K562 (cell line): Measurements from ENCODE around the gene SLCO1A2. TPM values are rescaled to one million over a fixed set of nuclear protein-coding genes. Genes with fewer than 3 reads are reported as not detected.

ENCODE experiments used
- CBFA2T3 ChIP-seq: fragments of 450-650 bp; IDR thresholded peaks from 2 replicates; pipeline ENCODE4 v1.6.1; 2017
- DMBX1 ChIP-seq: fragments of 250-450 bp; sonication (Bioruptor Pico); IDR thresholded peaks from 2 replicates; pipeline ENCODE4 v1.8.0; 2022; ENCODE audit warnings: inconsistent platforms, mild to moderate bottlenecking, moderate library complexity, borderline replicate concordance
- GTF2E2 ChIP-seq: fragments of 200-800 bp; sonication (Bioruptor generic); IDR thresholded peaks from 2 replicates; pipeline ENCODE4 v1.6.1; 2016; ENCODE audit warnings: missing genetic modification characterization, missing compliant biosample characterization
- HDAC3 ChIP-seq: fragments of 450-650 bp; IDR thresholded peaks from 2 replicates; pipeline ENCODE4 v1.6.1; 2018; ENCODE audit warnings: borderline replicate concordance, mild to moderate bottlenecking, moderate library complexity; ENCODE audit not compliant: partially characterized antibody
- KDM5B ChIP-seq: fragments of 200-600 bp; sonication (generic); IDR thresholded peaks from 2 replicates; pipeline ENCODE4 v1.6.1; 2012; ENCODE audit warnings: low read depth, mild to moderate bottlenecking, moderate library complexity, low read length, control low read depth, inconsistent platforms; ENCODE audit not compliant: insufficient replicate concordance
- MAZ ChIP-seq, 2 experiments: fragments of 450-650 bp in 1 of 2; sonication (generic) in 1 of 2; formaldehyde crosslinking; IDR thresholded peaks in 1 of 2; conservative IDR thresholded peaks in 1 of 2; 2 replicates each; pipeline versions ENCODE4 v1.4.0 to v1.5.0; 2020; ENCODE audit warnings: mild to moderate bottlenecking in 1 of 2, missing genetic modification reagents in 1 of 2
- MTA1 ChIP-seq: fragments of 450-650 bp; IDR thresholded peaks from 2 replicates; pipeline ENCODE4 v1.6.1; 2017; ENCODE audit warnings: borderline replicate concordance
- NUFIP1 ChIP-seq: fragments of 450-650 bp; IDR thresholded peaks from 2 replicates; pipeline ENCODE4 v1.6.1; 2018; ENCODE audit not compliant: partially characterized antibody
- POLR2B ChIP-seq: fragments of 450-650 bp; IDR thresholded peaks from 2 replicates; pipeline ENCODE4 v1.6.1; 2018; ENCODE audit warnings: low read depth; ENCODE audit not compliant: partially characterized antibody
- POU5F1 ChIP-seq: fragments of 150-350 bp; IDR thresholded peaks from 2 replicates; pipeline ENCODE4 v1.6.1; 2014; ENCODE audit warnings: borderline replicate concordance, low read length, low read depth, mild to moderate bottlenecking; ENCODE audit not compliant: partially characterized antibody
- SIN3B ChIP-seq: fragments of 450-650 bp; IDR thresholded peaks from 2 replicates; pipeline ENCODE4 v1.6.1; 2017; ENCODE audit warnings: low read depth, mild to moderate bottlenecking, moderate library complexity
- STAT5B ChIP-seq: fragments of 250-450 bp; sonication (Bioruptor Pico); IDR thresholded peaks from 2 replicates; pipeline ENCODE4 v1.8.0; 2021; ENCODE audit warnings: mild to moderate bottlenecking, inconsistent platforms
- TCF15 ChIP-seq: fragments of 250-450 bp; sonication (Bioruptor Pico); IDR thresholded peaks from 2 replicates; pipeline ENCODE4 v1.8.0; 2022; ENCODE audit warnings: moderate library complexity, mild to moderate bottlenecking, inconsistent platforms
- TFAP4 ChIP-seq: sonication (generic); formaldehyde crosslinking; IDR thresholded peaks from 2 replicates; pipeline ENCODE4 v1.8.0; 2022; ENCODE audit warnings: missing genetic modification reagents, mild to moderate bottlenecking, moderate library complexity, borderline replicate concordance
- ZC3H8 ChIP-seq: fragments of 450-650 bp; IDR thresholded peaks from 2 replicates; pipeline ENCODE4 v1.6.1; 2017
- ZEB2 ChIP-seq: fragments of 450-650 bp; IDR thresholded peaks from 2 replicates; pipeline ENCODE4 v1.6.1; 2016
- ZKSCAN1 ChIP-seq: fragments of 150-350 bp; IDR thresholded peaks from 2 replicates; pipeline ENCODE4 v1.6.1; 2016; ENCODE audit warnings: low read depth, low read length
- ZNF134 ChIP-seq: fragments of 250-450 bp; sonication (Bioruptor Pico); conservative IDR thresholded peaks from 2 replicates; pipeline ENCODE4 v1.4.0; 2020
- ZNF23 ChIP-seq: fragments of 250-450 bp; sonication (Bioruptor Pico); IDR thresholded peaks from 2 replicates; pipeline ENCODE4 v1.4.0; 2020; ENCODE audit warnings: mild to moderate bottlenecking
- polyA plus RNA-seq, 8 experiments: library from polyadenylated mRNA; depleted of rRNA in 4 of 8; stranded (reverse) in 5 of 8; unstranded in 3 of 8; fragments of >200 nt; fragmentation: Nextera tagmentation in 2 of 8; fragmentation: Illumina TruSeq in 1 of 8; extraction: Ambion mirVana in 2 of 8; extraction: Trizol in 1 of 8; gene quantifications; 2 replicates each; pipeline versions ENCODE4 v1.2.1 to v1.2.3, GENCODE V29; 2011 to 2014; ENCODE audit warnings: inconsistent platforms in 1 of 8, missing spikeins in 1 of 8
- total RNA-seq, 7 experiments: library from RNA; depleted of rRNA in 6 of 7; stranded (reverse); fragments of >200 nt in 6 of 7; fragmentation: Illumina TruSeq in 2 of 7; extraction: Trizol in 2 of 7; gene quantifications; 2 replicates each; pipeline versions ENCODE4 v1.2.1 to v1.2.3, GENCODE V29; 2011 to 2021; ENCODE audit warnings: low replicate concordance in 1 of 7

SLCO1A2 gene
- total and polyA plus RNA-seq, 9 of the 15 experiments (the other 6 are each of a cell fraction or from before 2014, with no cell fraction given): 1.2 to 4.4 (median 2.6) TPM

GRCh38 chr12:21346542-21347205 lies 12.0 kb upstream of the SLCO1A2 start (continued):
- TF ChIP-seq NUFIP1 (no peak), CBFA2T3 (peak; percentile 83), DMBX1 (no peak), MAZ (CRISPR knock-in tag; conservative IDR thresholded peaks at IDR 0.05 in 1 of 2, IDR thresholded peaks at IDR 0.05 in 1 of 2) (no peak), ZKSCAN1 (no peak), MTA1 (no peak), SIN3B (no peak), ZEB2 (no peak), ZNF23 (no peak), STAT5B (CRISPR knock-in tag) (no peak), TFAP4 (CRISPR knock-in tag) (no peak), TCF15 (CRISPR knock-in tag) (no peak), ZNF134 (CRISPR knock-in tag) (no peak), KDM5B (no peak), POU5F1 (no peak), ZC3H8 (no peak), POLR2B (no peak), GTF2E2 (no peak), HDAC3 (no peak)
